DLD1 (cell line): Measurements from ENCODE around the gene LTO1.

Experiments used
- in situ Hi-C: cut with HindIII; loops from 2 replicates; pipeline ENCODE4 v1.10.0; 2017; ENCODE audit warnings: low sequenced_read_pairs

LTO1 gene

DNA sequence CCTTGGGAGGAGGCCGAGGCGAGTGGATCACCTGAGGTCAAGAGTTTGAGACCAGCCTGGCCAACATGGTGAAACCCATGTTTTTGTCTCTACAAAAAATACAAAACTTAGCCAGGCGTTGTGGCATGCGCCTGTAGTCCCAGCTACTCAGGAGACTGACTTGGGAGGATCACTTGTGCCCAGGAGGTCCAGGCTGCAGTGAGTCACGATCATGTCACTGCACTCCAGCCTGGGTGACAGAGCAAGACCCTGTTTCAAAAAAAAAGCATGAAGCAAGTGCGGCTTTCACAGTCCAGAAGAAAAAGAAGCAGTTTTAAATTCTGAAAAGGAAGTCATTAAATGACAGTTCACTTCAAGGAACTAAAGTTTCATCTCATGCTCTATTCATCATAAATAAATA lies 7.1 kb upstream of the LTO1 start:
- in situ Hi-C loops = no loop called here

DNA sequence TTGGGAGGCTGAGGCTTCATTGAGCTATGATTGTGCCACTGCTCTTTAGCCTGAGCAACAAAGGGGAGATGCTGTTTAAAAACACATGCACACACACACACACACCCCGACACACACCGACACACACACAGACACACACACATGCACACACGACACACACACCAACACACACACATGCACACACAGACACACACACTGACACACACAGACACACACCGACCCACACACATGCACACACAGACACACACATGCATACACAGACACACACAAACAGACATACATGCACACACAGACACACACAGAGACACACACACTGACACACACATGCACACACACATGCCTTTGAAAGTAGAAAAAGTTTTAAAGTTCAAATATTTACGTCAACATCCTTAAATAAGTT lies 5.5 kb upstream of the LTO1 start:
- in situ Hi-C loops = no loop called here

- in situ Hi-C loops = no loop called here
Observed at GRCh38 chr11:69677749-69678148, 2.6 kb upstream of the LTO1 start.

- in situ Hi-C loops = loop anchor here (25.0 kb wide), 2 partner anchors 262 to 437 kb away; no protein-coding TSS in a partner anchor
Observed at GRCh38 chr11:69674267-69674885, 777 bp downstream of the LTO1 start.

DNA sequence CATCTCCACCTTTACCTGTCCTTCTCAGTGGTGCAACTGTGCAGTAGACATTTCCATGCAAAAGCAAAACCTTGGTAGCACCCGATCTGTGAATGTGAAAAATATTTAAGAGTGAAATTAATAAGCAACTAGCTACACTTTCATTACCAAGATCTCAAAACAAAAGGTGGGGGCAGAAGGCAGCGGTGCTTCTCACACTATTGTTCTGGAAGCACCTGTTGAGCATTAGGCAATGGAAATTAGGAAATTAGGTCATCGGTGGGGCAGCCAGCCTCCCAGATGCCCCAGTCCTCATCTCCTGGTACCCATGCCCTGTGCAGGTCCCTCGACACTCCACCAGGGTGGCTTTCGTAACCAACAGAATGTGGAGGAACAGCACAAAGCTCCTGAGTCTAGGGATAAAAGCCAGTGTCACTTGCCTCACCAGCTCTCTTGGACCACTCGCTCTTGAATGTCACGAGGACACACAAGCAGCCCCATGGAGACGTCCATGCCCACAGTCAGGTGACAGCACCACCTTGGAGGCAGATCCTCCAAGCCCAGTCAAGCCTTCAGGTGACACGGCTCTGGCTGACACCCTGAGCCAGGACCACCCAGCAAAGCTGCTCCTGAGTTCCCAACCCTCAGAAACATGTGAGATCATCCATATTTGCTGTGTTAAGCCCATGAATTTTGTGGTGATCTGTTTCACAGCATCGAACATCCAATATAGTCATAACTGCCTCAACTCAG lies 3.3 kb downstream of the LTO1 start:
- in situ Hi-C loops = loop anchor here (25.0 kb wide), 2 partner anchors 260 to 435 kb away; no protein-coding TSS in a partner anchor

GRCh38 chr11:69670158-69670845 lies 4.9 kb downstream of the LTO1 start:
- in situ Hi-C loops = loop anchor here (25.0 kb wide), 2 partner anchors 258 to 433 kb away; no protein-coding TSS in a partner anchor

DNA sequence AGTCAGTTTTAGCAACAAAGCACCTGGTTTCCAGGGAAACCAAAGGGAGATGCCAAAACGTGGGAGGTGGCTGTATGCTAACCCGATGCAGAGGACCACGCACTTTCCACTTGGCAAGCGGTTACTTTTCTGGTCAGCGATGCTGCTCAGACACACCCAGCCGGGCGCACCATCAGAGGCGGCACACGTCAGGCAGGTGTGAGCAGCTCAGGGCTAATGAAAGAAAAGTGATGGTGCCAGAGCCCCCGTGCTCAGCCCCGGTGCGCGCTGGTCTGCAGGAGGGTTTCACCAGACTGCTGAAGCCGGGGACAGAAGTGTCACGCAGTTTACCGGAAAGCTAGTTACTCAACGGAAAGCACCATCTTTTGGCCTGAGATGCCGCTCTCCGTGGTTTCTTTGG lies 5.7 kb downstream of the LTO1 start:
- in situ Hi-C loops = loop anchor here (25.0 kb wide), 2 partner anchors 257 to 432 kb away; no protein-coding TSS in a partner anchor

DNA sequence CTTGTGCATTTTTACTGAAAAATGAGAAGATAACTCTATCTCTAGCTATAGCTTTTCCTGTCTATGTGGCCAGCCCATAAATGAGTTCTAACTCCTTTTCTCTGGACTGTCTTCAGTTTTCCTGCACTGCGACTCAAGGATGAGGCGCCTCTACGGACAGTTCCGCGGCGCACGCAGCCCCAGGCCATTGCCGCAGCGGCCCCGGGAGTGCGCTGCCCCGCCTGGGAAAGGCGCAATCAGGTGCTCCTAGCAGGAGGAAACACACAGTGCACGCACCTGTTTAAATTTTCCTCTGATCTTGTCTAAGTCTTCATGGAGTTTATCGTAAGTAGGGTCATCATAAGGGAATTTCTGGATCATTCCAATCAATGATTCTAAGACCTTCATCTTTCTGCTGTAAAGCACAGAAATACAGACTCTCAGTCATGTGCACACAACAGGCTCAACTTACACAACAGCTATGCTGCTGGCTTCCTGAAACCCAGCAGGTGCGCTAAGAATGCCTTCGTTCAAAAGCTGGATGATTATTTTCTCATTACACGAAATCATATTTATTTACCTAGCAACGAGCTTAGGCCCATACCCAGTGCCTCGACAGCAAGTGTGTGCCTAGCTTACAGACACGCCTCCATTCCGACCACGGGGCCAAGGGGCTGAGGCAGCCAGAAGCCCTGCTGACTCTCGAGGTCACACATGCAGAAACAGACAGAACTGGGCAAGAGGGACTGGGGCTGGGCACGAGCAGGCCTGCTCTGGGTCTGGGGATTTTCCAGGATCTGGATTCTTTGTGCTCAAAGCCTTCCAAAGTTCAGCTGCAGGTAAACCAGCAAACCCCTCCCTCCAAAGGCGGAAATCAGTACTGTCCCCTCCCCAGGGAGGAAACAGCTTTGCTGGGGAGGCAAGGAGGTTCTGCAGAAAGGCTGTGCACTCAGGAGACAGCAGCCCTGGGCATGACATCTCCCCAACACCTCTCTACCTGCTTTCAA lies 7.2 kb downstream of the LTO1 start:
- in situ Hi-C loops = loop anchor here (25.0 kb wide), 2 partner anchors 256 to 431 kb away; no protein-coding TSS in a partner anchor

DNA sequence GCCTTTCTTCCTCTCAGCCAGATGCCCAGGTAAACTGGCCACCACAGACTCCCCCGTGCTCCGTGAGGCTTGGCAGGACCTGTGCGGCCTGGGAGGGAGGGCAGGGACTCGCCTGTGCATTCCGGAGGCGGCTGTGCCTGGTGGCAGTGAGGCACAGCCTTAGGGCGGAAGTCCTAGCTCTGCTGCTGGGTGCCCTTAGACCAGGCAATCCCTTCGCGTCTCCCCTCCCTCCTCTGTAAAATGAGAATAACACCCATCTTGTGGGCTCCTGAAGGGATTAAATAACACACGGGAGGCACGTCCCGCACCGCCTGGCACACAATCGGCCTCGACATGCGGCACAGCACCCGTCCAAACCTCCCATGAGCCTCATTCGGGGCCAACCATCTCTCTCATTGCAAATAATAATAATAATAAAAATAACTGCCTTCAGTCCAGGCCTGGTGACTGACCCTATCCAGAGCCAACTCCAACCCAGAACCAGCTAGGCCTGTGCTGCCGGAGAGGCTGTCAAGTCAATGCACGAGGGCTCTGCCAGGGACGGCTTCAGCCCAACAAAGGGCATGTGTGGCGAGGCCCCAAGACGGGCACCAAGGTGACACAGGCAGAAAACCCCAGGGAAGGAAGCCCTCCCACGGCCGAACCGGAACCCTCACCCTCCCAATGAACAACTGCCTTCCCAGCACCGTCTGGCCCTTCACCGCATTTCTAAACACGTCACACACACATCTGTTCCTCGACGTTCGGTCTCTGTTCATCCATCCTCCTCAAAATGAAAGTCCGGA lies 8.2 kb downstream of the LTO1 start:
- in situ Hi-C loops = loop anchor here (25.0 kb wide), 2 partner anchors 255 to 430 kb away; no protein-coding TSS in a partner anchor

- in situ Hi-C loops = loop anchor here (25.0 kb wide), 2 partner anchors 254 to 429 kb away; no protein-coding TSS in a partner anchor
Observed at GRCh38 chr11:69666261-69666660, 8.9 kb downstream of the LTO1 start.

GRCh38 chr11:69665669-69666068 lies 9.5 kb downstream of the LTO1 start:
- in situ Hi-C loops = loop anchor here (25.0 kb wide), 2 partner anchors 253 to 428 kb away; no protein-coding TSS in a partner anchor

GRCh38 chr11:69664901-69665300 lies 10.3 kb downstream of the LTO1 start:
- in situ Hi-C loops = loop anchor here (25.0 kb wide), 2 partner anchors 253 to 428 kb away; no protein-coding TSS in a partner anchor

DNA sequence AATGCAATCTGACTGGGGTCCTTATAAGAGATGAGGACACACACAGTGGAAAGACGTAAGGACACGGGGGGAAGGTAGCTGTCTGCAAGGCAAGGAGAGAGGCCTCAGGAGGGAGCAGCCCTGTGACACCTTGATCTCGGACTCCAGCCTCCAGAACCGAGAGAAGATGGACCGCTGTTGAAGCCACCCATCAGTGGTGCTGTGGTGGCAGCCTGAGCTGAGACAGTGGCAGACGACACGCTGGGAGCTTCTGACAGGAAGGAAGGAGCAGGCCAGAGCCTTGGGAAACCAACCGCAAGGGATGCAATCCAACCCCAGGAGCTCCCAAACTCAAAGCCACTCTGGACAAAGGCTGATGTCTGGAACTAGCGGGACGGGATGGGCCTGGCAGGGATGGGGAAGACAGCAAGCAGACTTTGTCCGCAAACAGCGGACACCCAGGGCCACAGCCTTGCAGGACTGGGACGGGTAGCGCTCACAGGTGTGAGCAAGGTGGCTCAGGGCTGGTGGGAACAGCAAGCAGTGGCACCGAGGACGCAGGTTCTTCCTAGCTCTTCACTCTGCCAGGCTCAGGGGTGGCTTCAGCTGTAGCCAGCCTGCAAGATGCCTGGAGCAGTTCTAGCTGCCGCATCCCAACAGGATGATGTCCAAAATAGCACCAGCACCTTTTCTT lies 10.9 kb downstream of the LTO1 start:
- in situ Hi-C loops = loop anchor here (25.0 kb wide), 2 partner anchors 252 to 427 kb away; no protein-coding TSS in a partner anchor

- in situ Hi-C loops = loop anchor here (25.0 kb wide), 2 partner anchors 251 to 426 kb away; no protein-coding TSS in a partner anchor
Observed at GRCh38 chr11:69663326-69663725, 11.8 kb downstream of the LTO1 start.

DNA sequence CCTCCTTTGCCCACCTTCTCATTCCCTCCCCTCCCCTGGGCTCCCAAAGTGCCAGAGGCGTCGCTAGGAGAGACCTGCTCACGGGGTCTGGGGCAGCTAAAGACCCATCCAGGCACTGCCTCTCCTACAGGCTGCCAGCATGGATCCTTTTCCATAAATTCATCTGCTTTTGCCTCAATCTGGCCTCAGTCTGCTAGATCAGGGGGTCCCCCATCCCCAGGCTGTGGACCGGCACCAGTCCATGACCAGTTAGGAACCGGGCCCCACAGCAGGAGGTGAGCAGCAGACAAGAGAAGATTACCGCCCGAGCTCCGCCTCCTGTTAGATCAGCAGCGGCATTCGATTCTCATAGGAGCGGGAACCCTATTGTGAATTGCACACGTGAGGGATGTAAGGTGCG lies 12.3 kb downstream of the LTO1 start:
- in situ Hi-C loops = loop anchor here (25.0 kb wide), 2 partner anchors 251 to 426 kb away; no protein-coding TSS in a partner anchor

GRCh38 chr11:69662021-69662698 lies 13.0 kb downstream of the LTO1 start:
- in situ Hi-C loops = loop anchor here (25.0 kb wide), 2 partner anchors 250 to 425 kb away; no protein-coding TSS in a partner anchor

- in situ Hi-C loops = loop anchor here (25.0 kb wide), 2 partner anchors 249 to 424 kb away; no protein-coding TSS in a partner anchor
Observed at GRCh38 chr11:69661413-69661715, 13.8 kb downstream of the LTO1 start.

DNA sequence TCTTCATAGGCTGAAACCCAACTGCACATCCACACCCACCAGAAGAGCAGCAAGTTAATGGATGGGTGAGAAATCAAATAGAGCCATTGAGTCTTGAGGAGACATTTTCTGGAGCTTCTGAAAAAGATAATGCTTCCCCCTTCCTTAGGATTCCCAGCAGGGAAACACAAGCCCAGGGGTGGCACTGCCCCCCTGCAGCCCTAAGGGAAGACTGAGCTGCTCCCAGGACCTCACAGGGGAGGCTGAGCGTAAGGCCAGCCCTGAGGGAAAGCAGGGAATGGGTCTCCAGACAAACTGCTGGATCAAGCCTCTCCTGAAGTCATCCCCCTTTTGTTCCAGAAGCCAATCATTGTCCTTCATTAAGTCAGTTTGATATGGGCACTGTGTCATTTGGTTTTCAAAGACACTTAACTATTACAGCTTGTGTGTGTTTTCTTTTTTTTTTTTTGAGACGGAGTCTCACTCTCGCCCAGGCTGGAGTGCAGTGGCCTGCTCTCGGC lies 15.1 kb downstream of the LTO1 start:
- in situ Hi-C loops = loop anchor here (25.0 kb wide), 2 partner anchors 248 to 423 kb away; no protein-coding TSS in a partner anchor
